Left cardiac atrium (tissue), 4 donors: ENCODE data around the gene ARHGAP12. TPM values are rescaled to one million over a fixed set of nuclear protein-coding genes. Genes with fewer than 3 reads are reported as not detected.

Experiments used
- ATAC-seq, 2 donors: fragments of 200-7000 bp; cut with Tn5 transposase; one replicate each; pipeline ENCODE4 v1.9.1; 2020; ENCODE audit warnings: mild to moderate bottlenecking in 2 of 2, moderate library complexity in 2 of 2
- DNase-seq: peaks from one replicate; pipeline ENCODE4 v3.0.0-alpha.2; 2020
- intact Hi-C, 2 donors: fragments of 100-400 bp; cut with DNase I; formaldehyde crosslinking; loops; one replicate each; pipeline versions ENCODE4 v1.14.1 to v1.15.1; 2022 to 2023
- total RNA-seq, 2 donors: library from RNA; stranded (reverse); fragmentation: NEBNext Ultra II Directional; extraction: Animal tissue kit (Norgen Biotek cat#: 25700); gene quantifications; one replicate each; pipeline ENCODE4 v1.2.1, GENCODE V29; 2021
- donor health status: DM: no; HTN: yes; CAD: no.
- donor health status: DM: no; HTN: yes; CAD: no; lungs with severe emphysema.
- donor health status: DM: yes; HTN: yes; CAD: no.
- donor health status: Dilated cardiomyopathy.

The ARHGAP12 gene
- total RNA-seq, 2 donors from 2014 or later = 17.2 to 21.7 TPM

GRCh38 chr10:31929261-31930022 lies 811 bp upstream of the ARHGAP12 start:
- DNase-seq = peak; percentile 58
- peak; percentile 48 to 65 for ATAC-seq
- intact Hi-C loops = no loop called here

DNA sequence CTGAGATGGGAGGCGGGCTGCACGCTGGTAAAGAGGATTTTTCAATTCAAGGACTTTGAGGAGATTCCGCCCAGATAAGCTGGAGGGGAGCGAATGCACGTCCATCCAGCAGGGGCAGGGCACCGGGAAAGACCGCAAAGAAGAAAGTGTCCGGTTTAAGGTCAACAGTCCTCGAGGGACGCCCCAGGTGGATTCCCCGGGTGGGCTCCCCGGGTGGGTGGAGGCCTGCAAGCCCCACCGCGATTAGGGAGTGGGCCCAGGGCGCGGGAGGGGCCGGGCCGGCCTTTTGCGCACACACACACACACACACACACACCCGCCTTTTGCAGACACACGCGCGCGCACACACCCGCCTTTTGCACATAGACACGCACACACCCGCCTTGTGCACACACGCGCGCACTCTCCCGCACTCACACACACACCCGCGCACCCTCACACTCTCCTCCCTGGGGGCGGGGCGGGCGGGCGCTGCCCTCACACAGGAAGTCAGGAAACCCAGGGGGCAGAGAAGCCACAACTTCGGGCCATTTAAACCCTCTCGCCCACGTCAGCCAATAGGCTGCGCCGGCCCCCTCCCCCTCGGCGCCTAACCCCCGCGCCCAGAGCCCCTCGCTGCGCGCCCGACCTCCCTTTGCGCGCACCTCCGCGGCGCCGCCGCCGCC lies 615 bp downstream of the ARHGAP12 start:
- ATAC-seq (peak; percentile 30 to 49), DNase-seq (peak; percentile 62)
- intact Hi-C loops = no loop called here

DNA sequence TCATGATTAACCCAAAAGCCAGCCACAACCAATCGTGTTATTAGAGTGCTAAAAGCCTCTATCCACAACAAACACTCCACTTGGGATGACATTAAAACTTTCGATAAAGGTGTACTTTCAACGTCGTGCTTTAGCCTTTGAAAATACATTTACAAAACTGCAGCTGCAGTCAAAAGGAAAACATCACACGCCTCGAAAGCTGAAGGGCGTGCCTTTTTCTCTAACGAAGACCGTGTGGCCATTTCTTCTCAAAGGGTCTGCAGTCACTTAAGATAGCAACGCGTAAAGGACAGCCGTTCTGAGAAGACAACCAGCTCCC lies 1.1 kb downstream of the ARHGAP12 start:
- DNase-seq = no peak
- ATAC-seq = no peak
- intact Hi-C loops = no loop called here

- intact Hi-C loops = no loop called here
- no peak for DNase-seq
- ATAC-seq = no peak
These were observed 1.7 kb downstream of the ARHGAP12 start for GRCh38 chr10:31926765-31927564.

DNA sequence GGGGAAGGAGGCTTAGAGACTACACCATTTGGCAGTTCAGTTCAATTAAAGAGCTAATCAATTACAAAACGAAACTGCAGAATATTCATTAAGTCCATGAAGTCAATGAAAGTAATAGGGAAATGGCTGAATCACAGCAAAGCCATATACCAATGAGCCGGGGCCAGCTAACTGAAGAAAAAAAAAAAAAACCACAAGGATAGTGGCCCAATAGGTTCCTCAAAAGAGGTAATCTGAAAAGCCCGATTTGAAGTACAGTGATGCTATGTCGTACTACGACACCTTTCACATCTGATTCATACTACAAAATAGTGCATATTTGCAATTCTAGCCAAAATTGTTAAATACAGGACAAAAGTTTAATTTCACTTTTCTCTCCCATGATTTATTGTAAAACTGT lies 2.5 kb downstream of the ARHGAP12 start:
- DNase-seq = no peak
- intact Hi-C loops = no loop called here
- no peak for ATAC-seq

DNA sequence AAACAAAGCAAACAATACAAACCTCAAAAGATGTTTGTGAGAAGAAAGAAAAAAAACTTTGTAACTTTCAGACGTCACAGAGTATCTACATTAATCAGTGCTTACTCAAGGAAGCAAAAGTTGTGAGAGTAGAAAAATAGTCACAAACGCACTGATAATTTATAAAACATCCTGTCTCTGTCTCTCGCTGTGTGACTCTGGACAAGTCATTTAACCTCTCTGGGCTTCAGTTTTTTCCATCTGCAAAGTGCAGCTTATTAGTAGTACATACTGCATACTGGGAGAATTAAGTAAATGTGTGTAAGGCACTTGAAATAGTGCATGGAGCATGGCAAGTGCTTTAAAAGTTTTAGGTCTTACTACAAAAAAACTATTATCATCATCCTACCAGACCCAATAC lies 3.8 kb downstream of the ARHGAP12 start:
- no peak for ATAC-seq
- no peak for DNase-seq
- intact Hi-C loops = no loop called here

- intact Hi-C loops = no loop called here
- DNase-seq = no peak
- no peak for ATAC-seq
These were observed 5.2 kb downstream of the ARHGAP12 start for GRCh38 chr10:31923389-31923788.

- intact Hi-C loops = no loop called here
- no peak for ATAC-seq
- no peak for DNase-seq
These were observed 7.6 kb downstream of the ARHGAP12 start for GRCh38 chr10:31921031-31921430.

GRCh38 chr10:31920538-31920937 lies 8.1 kb downstream of the ARHGAP12 start:
- ATAC-seq (no peak), DNase-seq (no peak)
- intact Hi-C loops = no loop called here

GRCh38 chr10:31918671-31919409 lies 9.8 kb downstream of the ARHGAP12 start:
- ATAC-seq (no peak), DNase-seq (no peak)
- intact Hi-C loops = no loop called here

- no peak for DNase-seq
- intact Hi-C loops = no loop called here
- no peak for ATAC-seq
These were observed 14.3 kb downstream of the ARHGAP12 start for GRCh38 chr10:31914370-31914769.

DNA sequence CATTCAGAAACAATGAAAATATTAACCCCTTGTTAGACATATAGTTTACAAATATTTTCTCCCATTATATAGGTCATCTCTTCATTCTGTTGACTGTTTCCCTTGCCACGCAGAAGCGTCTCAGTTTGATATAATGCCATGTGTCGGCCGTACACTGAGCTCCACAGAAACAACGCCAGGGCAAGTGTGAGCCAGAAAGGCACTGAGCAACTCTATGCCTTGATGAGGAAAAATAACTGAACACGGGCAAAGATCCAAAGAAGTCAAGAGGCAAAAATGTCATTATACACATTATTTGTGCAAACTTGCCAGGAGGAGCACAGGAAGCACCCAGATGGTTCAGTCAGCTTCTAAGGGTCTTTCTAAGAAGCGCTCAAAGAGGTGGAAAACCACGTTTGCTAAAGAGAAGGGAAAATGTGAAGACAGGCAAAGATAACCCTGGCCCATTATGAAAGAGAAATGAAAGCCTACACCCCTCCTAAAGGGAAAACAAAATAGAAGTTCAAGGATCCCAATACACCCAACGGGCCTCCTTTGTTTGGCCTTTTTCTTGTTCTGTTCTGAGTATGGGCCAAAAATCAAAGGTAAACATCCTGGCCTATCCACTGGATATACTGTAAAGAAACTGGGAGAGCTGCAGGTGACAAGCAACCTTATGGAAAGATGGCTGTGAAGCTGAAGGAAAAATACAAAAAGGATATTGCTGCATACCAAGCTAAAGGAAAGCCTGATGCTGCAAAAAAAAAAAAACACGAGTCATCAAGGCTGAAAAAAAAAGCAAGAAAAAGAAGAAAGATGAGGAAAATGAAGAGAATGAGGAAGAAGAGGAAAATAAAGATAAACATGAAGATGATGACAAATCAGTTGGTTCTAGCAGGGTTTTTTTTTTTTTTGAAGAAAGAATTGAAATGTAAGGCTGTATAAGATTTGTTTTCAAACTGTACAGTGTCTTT lies 15.5 kb downstream of the ARHGAP12 start:
- DNase-seq = peak; percentile 34
- intact Hi-C loops = no loop called here

DNA sequence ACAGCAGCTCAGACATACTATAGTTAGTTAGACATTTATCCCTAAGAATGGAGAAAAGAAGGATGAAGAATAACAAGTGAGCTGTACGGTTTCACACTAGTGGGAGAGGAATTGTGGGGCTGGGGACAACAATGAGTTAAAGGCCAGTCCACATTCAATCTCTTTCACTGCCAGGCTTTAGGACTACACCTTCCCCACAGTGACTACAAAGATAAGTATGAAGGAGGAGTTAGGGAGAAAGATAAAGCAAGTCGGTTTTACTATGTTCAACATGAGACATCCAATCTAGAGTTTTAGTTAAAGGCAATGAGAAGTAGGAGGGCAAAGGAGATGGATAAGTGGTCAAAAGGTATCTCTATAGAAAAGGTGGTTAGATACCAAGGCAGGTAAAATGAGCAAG lies 16.3 kb downstream of the ARHGAP12 start:
- DNase-seq (no peak), ATAC-seq (peak in 1 of 2 donors; percentile 77)
- intact Hi-C loops = no loop called here

More for the DNA sequence above, 15.5 kb downstream of the ARHGAP12 start:
- ATAC-seq = peak; percentile 58 to 78

GRCh38 chr10:31910016-31910415 lies 18.6 kb downstream of the ARHGAP12 start:
- intact Hi-C loops = no loop called here
- DNase-seq = no peak
- ATAC-seq = no peak

DNA sequence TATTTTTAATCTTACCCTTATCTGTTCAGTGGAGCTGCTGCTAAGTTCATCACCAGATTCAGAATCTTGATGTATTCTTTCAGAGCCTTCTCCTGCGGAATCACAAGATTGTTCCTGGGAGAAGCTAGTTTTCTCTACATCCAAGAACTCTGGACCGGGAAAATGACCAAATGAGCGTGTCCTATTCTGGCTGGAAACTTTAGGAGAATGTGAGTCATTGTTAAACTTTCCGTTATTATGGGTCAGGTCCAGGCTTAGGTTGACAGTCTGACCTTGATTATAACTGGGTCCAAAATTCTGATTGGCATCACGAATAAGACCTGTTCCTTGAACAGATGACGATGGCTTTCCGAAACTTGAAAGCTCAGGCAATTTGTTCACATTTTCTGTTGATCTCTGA lies 20.5 kb downstream of the ARHGAP12 start:
- intact Hi-C loops = no loop called here
- DNase-seq (no peak), ATAC-seq (peak; percentile 19 to 33)

DNA sequence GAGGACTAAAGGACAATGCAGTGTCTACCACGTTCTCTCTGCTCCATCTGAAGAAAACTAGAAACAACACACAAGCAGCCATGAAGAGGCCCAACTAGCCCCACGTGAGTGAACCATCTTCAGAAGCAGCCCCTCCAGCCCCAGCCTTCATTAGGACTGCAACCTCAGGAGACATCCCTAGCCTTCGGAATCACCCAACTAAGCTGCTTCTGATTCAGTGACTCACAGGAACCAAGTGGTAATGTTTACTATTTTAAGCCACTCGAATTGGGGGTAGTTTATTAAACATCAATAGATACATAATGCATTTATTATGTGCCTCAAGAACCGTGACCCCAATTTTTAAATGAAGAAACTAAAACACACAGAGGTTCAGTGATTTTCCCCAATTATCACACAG lies 22.6 kb downstream of the ARHGAP12 start:
- ATAC-seq (no peak), DNase-seq (no peak)
- intact Hi-C loops = no loop called here

GRCh38 chr10:31905586-31905985 lies 23.0 kb downstream of the ARHGAP12 start:
- intact Hi-C loops = no loop called here
- ATAC-seq = no peak

GRCh38 chr10:31902625-31903024 lies 26.0 kb downstream of the ARHGAP12 start:
- DNase-seq (no peak), ATAC-seq (no peak)
- intact Hi-C loops = no loop called here

More at GRCh38 chr10:31905586-31905985, 23.0 kb downstream of the ARHGAP12 start:
- no peak for DNase-seq
